Epithelial cell of esophagus (primary cell): ENCODE data around the gene TMC7.

Experiments used
- DNase-seq: peaks from one replicate; pipeline ENCODE4 v3.0.0; 2010; ENCODE audit warnings: low read depth
- H3K4me3 ChIP-seq: 2 replicates; pipeline ENCODE4 v1.5.1; 2011; ENCODE audit warnings: mild to moderate bottlenecking, low read length, control low read depth
- TF ChIP-seq, protein P1 (sequence below): IDR thresholded peaks from 2 replicates; pipeline ENCODE4 v1.5.1; 2011; ENCODE audit warnings: low read depth, mild to moderate bottlenecking, low read length, control low read depth, inconsistent platforms; ENCODE audit not compliant: insufficient read depth; ENCODE audit errors: missing control alignments

Gene TMC7

DNA sequence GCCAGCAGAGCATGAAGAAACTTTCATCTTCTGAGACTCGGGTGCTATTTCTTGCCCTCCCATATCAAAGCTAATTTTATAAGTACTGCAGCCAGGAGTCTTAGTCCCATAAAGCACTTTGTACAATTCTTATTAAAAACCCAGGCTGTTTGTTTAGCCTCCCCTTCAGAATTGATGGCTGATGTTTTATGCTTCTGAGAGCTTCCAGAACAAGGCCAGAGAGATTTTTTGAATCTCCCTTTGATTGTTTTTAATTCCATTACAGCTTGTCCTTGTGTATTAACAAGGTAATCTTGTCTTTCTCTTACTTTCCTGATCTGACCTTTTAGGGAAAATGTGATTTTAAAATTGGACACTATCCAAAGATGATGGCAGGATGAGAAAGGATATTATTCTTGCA lies 99.9 kb downstream of the TMC7 start:
- H3K4me3 ChIP-seq, result no peak overlapping the region
- TF ChIP-seq, protein P1, sequence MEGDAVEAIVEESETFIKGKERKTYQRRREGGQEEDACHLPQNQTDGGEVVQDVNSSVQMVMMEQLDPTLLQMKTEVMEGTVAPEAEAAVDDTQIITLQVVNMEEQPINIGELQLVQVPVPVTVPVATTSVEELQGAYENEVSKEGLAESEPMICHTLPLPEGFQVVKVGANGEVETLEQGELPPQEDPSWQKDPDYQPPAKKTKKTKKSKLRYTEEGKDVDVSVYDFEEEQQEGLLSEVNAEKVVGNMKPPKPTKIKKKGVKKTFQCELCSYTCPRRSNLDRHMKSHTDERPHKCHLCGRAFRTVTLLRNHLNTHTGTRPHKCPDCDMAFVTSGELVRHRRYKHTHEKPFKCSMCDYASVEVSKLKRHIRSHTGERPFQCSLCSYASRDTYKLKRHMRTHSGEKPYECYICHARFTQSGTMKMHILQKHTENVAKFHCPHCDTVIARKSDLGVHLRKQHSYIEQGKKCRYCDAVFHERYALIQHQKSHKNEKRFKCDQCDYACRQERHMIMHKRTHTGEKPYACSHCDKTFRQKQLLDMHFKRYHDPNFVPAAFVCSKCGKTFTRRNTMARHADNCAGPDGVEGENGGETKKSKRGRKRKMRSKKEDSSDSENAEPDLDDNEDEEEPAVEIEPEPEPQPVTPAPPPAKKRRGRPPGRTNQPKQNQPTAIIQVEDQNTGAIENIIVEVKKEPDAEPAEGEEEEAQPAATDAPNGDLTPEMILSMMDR, result no peak
- no peak for DNase-seq

DNA sequence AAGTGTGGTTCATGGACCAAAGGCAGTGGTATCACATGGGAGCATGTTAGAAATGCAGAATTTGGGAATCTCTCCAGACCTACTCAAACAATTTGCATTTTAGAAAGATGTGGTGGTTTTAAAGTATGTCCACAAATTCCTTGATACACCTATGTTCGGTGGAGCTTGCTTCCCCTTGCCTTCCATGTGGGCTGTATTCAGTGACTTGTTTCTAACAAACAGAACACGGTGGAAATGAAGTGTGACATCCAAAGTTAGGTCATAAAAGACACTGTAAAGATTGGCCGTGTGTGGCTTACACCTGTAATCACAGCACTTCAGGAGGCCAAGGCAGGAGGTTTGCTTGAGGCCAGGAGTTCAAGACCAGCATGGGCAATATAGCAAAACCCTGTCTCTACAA lies 100.4 kb downstream of the TMC7 start:
- no peak overlapping the region for H3K4me3 ChIP-seq
- TF ChIP-seq, protein P1, result no peak
- DNase-seq, result no peak

DNA sequence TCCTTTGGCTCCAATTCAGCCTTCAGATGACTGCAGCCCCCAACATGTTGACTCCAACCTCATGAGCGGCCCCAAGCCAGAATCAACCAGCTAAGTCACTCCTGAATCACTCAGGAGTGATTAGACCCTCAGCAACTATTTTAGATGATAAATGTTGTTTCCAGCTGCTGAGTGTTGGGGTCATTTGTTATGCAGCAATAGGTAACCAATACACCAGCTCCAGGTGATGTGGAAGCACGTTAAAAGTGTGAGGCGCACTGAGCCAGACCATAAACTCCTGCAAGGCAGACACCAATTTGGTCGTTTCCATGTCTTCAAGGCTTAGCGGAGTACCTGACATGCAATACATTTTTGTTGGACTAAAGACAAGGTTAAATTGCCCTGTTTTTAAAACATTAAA lies 101.1 kb downstream of the TMC7 start:
- no peak for DNase-seq
- H3K4me3 ChIP-seq, result no peak overlapping the region
- TF ChIP-seq, protein P1, result no peak

DNA sequence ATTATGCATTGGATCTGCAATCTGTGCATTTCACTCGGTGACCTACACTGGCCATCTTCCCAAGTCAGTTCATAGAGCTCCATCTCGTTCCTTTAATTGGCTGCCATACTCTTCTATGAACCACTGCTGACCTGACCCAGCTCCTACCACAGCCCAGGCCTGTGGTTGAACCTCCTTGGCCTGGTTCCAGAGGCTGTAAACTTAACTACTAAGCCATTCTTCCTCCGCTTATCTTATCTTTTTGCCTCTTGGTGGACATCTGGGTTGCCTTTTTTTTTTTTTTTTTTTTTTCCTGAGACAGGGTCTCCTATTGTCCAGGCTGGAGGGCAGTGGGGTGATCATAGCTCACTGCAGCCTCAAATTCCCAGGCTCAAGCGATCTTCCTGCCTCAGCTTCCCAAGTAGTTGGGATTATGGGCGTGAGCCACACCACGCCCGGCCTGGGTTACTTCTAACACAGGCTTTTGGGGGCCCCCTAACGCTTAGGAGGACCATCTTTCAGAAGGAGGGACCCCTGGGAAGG lies 102.0 kb downstream of the TMC7 start:
- TF ChIP-seq, protein P1, result no peak
- no peak overlapping the region for H3K4me3 ChIP-seq
- DNase-seq, result no peak

DNA sequence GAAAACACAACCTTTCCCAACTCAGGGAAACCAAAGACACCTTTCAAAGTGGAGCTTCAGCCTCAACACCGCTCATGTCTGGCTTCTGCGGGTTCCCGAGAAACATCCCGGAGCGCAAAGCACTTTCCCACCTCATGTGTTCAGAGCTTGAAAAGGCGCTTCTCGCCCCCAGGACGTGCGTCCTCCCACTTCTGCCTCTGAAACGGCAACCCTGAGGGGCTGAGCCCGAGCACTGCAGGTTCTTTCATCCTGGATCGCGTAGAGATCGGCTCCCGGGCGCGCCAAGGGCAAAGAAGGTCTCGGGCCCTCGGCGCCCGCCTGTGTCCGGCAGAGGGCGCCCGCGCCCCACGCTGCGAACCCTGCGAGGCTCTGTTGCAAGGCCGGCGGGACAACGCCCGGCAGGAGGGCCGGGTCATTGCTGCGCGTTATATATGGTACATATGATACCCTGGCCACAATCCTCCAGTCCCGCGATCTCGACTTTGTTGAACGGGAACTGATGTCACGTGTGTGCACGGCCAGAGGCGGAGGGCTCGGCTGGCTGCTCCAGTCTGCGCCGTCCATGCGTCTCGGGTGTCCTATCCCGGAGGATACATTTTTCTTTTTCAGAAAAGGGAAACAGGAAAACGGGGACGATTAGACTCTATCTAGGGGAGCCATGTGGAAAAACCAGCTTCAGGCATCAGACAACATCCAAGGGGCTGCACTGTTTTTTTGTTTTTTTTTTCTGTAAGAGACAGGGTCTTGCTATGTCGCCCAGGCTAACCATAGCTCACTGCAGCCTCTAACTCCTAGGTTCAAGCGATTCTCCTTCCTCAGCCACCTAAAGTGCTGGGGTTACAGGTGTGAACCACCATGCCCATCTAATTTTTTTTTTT lies 102.8 kb downstream of the TMC7 start:
- H3K4me3 ChIP-seq, result peak overlapping the region; percentile 40
- DNase-seq, result peak; percentile 75
- TF ChIP-seq, protein P1, result peak; percentile 71

DNA sequence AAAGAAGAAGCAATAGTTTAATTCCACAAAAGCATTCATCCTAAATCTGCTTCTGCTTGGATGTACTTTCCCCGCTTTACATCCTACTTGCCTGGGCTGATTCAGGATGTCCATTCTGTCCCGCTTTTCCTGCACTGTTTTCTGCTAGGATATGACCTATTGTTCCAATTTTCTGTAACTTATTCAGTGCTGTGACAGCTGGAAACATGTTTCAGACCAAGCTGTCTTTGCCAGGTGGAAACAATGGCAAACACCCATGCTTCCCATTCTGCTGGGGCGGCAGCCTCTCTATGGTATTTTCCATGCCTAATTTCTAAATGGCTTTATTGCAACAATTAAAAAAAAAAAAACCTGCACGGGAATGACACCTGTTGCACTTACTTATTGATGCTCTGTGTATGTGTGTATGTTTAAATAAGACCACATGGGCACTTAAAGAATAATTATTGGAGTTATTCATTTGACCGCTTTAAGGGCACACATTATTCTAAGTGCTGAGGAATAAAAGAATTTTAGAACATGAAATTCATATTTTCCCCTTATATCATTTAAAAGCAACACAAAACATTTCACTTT lies 104.7 kb downstream of the TMC7 start:
- TF ChIP-seq, protein P1, result no peak
- no peak overlapping the region for H3K4me3 ChIP-seq
- no peak for DNase-seq
